ENCODE measurements around the gene LRRC49.

DNA sequence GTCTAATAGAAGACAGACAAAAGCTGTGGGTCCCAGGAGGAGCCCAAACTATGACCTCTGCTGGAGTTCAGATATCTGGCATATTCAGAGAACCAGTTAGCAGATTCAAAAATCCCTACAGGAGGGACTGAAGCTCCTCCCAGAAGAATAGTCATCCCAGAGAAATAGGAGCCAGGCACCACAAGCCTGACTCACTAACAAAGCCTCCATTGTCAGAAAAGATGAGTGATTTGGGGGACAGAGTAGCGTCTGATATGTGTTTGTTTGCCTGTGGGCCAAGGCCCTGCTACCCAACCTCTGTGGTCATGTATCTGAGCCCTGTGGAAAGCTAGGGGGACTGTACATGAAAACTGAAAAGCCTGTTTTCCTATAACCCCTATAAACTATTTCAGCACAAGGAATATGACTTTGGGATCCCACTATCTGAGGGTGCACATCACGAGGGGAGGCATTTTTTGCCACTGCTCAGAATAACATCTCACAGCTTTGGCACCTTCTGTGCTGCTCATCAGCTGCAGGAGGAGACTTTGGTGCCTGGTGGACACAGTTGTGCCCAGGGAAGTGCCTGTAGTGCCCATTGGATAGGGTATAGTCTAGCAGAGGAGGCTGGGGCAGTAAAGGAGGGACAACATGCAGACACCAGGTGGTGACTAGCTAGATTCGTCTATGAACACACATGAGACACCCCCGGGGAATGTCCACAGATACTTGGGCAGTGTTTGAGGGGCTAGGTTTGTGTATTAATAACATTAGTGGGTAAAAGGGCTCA, 29.0 kb upstream of the LRRC49 start:
- TF ChIP-seq, protein P1, sequence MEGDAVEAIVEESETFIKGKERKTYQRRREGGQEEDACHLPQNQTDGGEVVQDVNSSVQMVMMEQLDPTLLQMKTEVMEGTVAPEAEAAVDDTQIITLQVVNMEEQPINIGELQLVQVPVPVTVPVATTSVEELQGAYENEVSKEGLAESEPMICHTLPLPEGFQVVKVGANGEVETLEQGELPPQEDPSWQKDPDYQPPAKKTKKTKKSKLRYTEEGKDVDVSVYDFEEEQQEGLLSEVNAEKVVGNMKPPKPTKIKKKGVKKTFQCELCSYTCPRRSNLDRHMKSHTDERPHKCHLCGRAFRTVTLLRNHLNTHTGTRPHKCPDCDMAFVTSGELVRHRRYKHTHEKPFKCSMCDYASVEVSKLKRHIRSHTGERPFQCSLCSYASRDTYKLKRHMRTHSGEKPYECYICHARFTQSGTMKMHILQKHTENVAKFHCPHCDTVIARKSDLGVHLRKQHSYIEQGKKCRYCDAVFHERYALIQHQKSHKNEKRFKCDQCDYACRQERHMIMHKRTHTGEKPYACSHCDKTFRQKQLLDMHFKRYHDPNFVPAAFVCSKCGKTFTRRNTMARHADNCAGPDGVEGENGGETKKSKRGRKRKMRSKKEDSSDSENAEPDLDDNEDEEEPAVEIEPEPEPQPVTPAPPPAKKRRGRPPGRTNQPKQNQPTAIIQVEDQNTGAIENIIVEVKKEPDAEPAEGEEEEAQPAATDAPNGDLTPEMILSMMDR (conservative IDR thresholded peaks at IDR 0.05; ENCODE audit: low read depth in 2 of 2), result no peak
- TF ChIP-seq EZH2 (IDR thresholded peaks at IDR 0.05; ENCODE audit: low read depth, unreplicated experiment) (no peak), CREB1 (CRISPR knock-in tag; IDR thresholded peaks at IDR 0.05; ENCODE audit: low read depth) (no peak), ZNF331 (CRISPR knock-in tag; IDR thresholded peaks at IDR 0.05; ENCODE audit: low read depth) (no peak), EZH2phosphoT487 (IDR thresholded peaks at IDR 0.05; ENCODE audit: unreplicated experiment) (no peak), POLR2AphosphoS5 (IDR thresholded peaks at IDR 0.05; ENCODE audit: low read depth) (no peak), JUNB (IDR thresholded peaks at IDR 0.05; ENCODE audit: unreplicated experiment) (no peak), NANOG (IDR thresholded peaks at IDR 0.05; ENCODE audit: borderline replicate concordance) (no peak)
- TF ChIP-seq, protein P2, sequence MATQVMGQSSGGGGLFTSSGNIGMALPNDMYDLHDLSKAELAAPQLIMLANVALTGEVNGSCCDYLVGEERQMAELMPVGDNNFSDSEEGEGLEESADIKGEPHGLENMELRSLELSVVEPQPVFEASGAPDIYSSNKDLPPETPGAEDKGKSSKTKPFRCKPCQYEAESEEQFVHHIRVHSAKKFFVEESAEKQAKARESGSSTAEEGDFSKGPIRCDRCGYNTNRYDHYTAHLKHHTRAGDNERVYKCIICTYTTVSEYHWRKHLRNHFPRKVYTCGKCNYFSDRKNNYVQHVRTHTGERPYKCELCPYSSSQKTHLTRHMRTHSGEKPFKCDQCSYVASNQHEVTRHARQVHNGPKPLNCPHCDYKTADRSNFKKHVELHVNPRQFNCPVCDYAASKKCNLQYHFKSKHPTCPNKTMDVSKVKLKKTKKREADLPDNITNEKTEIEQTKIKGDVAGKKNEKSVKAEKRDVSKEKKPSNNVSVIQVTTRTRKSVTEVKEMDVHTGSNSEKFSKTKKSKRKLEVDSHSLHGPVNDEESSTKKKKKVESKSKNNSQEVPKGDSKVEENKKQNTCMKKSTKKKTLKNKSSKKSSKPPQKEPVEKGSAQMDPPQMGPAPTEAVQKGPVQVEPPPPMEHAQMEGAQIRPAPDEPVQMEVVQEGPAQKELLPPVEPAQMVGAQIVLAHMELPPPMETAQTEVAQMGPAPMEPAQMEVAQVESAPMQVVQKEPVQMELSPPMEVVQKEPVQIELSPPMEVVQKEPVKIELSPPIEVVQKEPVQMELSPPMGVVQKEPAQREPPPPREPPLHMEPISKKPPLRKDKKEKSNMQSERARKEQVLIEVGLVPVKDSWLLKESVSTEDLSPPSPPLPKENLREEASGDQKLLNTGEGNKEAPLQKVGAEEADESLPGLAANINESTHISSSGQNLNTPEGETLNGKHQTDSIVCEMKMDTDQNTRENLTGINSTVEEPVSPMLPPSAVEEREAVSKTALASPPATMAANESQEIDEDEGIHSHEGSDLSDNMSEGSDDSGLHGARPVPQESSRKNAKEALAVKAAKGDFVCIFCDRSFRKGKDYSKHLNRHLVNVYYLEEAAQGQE (IDR thresholded peaks at IDR 0.05; ENCODE audit: unreplicated experiment), result no peak
- TF ChIP-seq, protein P3, sequence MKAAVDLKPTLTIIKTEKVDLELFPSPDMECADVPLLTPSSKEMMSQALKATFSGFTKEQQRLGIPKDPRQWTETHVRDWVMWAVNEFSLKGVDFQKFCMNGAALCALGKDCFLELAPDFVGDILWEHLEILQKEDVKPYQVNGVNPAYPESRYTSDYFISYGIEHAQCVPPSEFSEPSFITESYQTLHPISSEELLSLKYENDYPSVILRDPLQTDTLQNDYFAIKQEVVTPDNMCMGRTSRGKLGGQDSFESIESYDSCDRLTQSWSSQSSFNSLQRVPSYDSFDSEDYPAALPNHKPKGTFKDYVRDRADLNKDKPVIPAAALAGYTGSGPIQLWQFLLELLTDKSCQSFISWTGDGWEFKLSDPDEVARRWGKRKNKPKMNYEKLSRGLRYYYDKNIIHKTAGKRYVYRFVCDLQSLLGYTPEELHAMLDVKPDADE (IDR thresholded peaks at IDR 0.05), result no peak

All from GM23338 (cell line).